HG03565 (cell line): Measurements from ENCODE around the gene LRP5.
A peak's percentile ranks its signal among the peaks of the same experiment; 100 is the strongest.
"Not testable (repeated sequence)": the region's sequence is repeated elsewhere in the genome, so short reads cannot be mapped to it uniquely, and the experiment has no call there.

Source experiments
- ATAC-seq: cut with Tn5 transposase; IDR thresholded peaks from one replicate; pipeline ENCODE4 v1.9.1; 2021; ENCODE audit warnings: mild to moderate bottlenecking, moderate library complexity; ENCODE audit not compliant: unreplicated experiment

The LRP5 gene

GRCh38 chr11:68460741-68461574, 148.6 kb downstream of the LRP5 start, which contains the start of gene PPP6R3:
Gene PPP6R3, plus strand, starts transcription at chr11:68460752. Its CDS starts 76,913 bp downstream, at chr11:68537665.
- ATAC-seq = peak; percentile 5

- no peak for ATAC-seq
Measured at GRCh38 chr11:68461575-68461917, 149.2 kb downstream of the LRP5 start.

GRCh38 chr11:68463714-68464113, 151.3 kb downstream of the LRP5 start:
- ATAC-seq = no peak

GRCh38 chr11:68467201-68467834, 154.9 kb downstream of the LRP5 start:
- ATAC-seq = no peak

GRCh38 chr11:68468217-68468828, 155.9 kb downstream of the LRP5 start:
- no peak for ATAC-seq

- no peak for ATAC-seq
Measured at GRCh38 chr11:68469122-68469521, 156.7 kb downstream of the LRP5 start.

- ATAC-seq = no peak
Measured at GRCh38 chr11:68469642-68470041, 157.3 kb downstream of the LRP5 start.

GRCh38 chr11:68470304-68470811, 158.0 kb downstream of the LRP5 start:
- no peak for ATAC-seq

GRCh38 chr11:68471360-68472340, 159.3 kb downstream of the LRP5 start:
- no peak for ATAC-seq

GRCh38 chr11:68472778-68473177, 160.4 kb downstream of the LRP5 start:
- ATAC-seq = no peak

- ATAC-seq = no peak
Measured at GRCh38 chr11:68473693-68474092, 161.3 kb downstream of the LRP5 start.

GRCh38 chr11:68475626-68476025, 163.2 kb downstream of the LRP5 start:
- not testable (repeated sequence) for ATAC-seq

GRCh38 chr11:68479390-68479789, 167.0 kb downstream of the LRP5 start:
- no peak for ATAC-seq

GRCh38 chr11:68480193-68480592, 167.8 kb downstream of the LRP5 start:
- no peak for ATAC-seq

- no peak for ATAC-seq
Measured at GRCh38 chr11:68480852-68481510, 168.6 kb downstream of the LRP5 start.

GRCh38 chr11:68481579-68482240, 169.3 kb downstream of the LRP5 start:
- no peak for ATAC-seq

GRCh38 chr11:68488623-68489022, 176.2 kb downstream of the LRP5 start:
- ATAC-seq = no peak

GRCh38 chr11:68495220-68495729, 182.9 kb downstream of the LRP5 start:
- ATAC-seq = no peak

GRCh38 chr11:68495872-68496271, 183.5 kb downstream of the LRP5 start:
- no peak for ATAC-seq
